Forelimb muscle (tissue), 1 donor: ENCODE data around the gene CETP. TPM values are rescaled to one million over a fixed set of nuclear protein-coding genes. Genes with fewer than 3 reads are reported as not detected.
"Not testable (repeated sequence)": the region's sequence is repeated elsewhere in the genome, so short reads cannot be mapped to it uniquely, and the experiment has no call there.

Experiments used
- DNase-seq: peaks from one replicate; pipeline ENCODE4 v3.0.0-alpha.2; 2013; ENCODE audit warnings: low read depth
- polyA plus RNA-seq: library from polyadenylated mRNA; unstranded; fragments of 120-200 nt; gene quantifications from one replicate; pipeline ENCODE4 v1.2.1, GENCODE V29; 2013; ENCODE audit not compliant: insufficient read length

The CETP gene
- polyA plus RNA-seq, 1 donor: 5.3 TPM

- DNase-seq: not testable (repeated sequence)
Observed at GRCh38 chr16:56934599-56935145, 27.1 kb upstream of the CETP start.

GRCh38 chr16:56935201-56935600, 26.5 kb upstream of the CETP start:
- no peak for DNase-seq

- DNase-seq: no peak
Observed at GRCh38 chr16:56936491-56936890, 25.3 kb upstream of the CETP start.

GRCh38 chr16:56936950-56937349, 24.8 kb upstream of the CETP start:
- DNase-seq: no peak

- no peak for DNase-seq
Observed at GRCh38 chr16:56938664-56939513, 22.9 kb upstream of the CETP start.

DNA sequence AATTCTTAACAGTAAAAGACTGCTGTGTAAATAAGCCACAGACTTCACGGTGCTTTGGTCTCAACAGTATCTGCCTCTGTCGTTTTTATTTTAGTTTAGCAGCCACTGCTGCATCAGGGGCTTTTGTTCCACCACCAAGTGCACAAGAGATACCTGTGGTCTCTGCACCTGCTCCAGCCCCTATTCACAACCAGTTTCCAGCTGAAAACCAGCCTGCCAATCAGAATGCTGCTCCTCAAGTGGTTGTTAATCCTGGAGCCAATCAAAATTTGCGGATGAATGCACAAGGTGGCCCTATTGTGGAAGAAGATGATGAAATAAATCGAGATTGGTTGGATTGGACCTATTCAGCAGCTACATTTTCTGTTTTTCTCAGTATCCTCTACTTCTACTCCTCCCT, 21.9 kb upstream of the CETP start:
- DNase-seq: no peak

DNA sequence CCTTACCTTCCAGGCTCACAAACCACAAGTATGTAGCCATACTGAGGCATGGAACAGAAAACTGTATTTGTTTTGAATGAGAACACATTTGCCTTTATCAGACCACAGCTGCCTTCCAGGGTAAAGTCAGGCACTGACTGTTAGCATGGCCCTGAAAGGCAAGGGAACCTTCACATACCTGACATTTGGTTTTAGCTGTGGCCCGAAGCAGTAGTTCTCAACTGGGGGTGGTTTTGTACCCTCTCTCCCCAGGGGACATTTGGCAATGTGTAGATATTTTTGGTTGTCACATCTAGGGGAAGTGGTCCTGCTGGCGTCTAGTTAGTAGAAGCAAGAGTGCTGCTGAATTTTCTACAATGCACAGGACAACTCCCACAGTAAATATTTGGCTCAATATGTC, 20.7 kb upstream of the CETP start:
- DNase-seq: no peak

GRCh38 chr16:56941856-56942331, 19.9 kb upstream of the CETP start:
- DNase-seq: no peak

DNA sequence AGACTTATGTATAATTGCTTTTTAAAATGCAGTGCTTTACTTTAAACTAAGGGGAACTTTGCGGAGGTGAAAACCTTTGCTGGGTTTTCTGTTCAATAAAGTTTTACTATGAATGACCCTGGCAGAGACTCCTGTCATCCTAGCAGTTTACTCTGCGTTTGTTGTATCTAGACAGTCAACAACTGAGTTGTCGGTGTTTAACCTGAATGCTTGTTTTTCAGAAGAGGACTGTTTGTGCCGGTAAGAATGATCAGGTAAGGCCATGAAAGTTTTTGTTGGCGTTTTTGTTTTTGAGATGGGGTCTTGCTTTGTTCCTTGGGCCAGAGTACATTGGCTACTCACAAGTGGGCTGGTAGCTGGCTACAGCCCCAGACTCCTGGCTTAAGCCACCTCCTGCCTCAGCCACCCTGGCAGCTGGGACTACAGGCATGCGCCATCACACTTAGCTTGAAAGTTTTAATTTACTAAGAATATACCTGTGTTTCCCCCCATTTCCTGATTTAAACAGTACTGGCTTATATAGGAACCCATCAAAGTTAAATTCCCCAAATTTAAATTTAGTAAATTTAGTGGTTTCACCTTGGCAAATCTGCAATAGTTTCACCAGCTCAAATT, 17.9 kb upstream of the CETP start:
- no peak for DNase-seq

DNA sequence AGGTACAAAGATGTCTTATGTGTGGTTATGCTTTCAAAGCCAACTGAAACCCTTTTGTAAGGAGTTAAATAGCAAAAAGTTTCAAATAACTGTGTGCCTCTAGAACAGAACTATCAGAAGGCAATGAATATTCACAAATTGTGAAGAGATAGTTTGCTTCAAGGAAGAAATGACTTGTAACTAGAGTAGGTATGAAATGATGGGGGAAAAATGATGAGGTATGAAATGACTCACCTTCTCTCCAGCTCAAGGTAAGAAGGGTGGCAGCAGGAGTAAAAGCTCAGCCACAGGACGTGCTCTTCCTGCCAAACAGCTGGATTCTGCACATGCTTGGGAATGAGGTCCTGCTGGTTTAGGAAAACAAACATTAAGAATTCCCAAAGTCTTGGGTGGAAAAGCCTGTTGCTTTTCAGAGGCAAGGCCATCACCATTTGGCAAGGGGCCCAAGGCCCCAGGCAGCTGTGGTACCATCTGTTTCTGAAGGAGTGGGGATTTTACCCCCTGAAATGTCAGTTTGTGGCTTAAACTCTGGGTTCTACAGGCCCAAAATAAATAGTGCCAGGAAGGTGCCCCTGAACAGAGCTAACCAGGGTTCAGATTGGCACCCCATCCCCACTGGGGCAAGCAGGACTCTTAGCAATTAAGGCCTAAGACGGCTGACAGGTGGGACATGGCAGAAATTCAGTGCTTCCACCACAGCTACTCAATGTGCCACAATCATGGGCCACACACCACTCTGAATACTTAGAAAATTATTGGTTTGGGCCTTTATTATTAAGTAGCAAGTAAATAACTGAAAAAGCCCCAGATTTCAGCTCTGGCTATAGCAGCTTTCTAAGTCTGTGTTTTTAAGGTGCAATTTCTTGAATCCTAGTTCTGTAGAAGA, 16.6 kb upstream of the CETP start:
- no peak for DNase-seq

DNA sequence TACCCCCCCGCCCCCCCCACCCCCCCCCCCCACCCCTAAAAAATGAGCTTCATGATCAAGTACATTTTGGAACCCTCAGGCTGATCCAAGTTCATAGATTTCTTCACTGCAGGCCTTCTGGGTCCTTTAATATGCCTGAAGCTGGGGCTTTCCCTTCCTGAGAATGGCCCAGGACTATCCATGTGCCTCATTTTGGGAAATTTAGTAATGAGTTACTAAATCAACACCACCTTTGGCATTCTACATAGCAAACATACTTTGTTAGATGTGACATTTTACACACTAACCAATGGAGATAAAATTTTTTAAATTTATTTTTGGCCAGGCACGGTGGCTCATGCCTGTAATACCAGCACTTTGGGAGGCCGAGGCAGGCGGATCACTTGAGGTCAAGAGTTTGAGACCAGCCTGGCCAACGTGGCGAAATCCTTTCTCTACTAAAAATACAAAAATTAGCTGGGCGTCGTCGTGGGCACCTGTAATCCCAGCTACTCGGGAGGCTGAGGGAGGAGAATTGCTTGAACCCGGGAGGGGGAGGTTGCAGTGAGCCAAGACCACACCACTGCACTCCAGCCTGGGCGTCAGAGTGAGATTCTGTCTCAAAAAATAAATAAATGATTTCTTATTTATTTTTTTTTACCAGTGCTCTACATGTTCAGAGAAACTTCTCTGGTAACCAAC, 15.8 kb upstream of the CETP start:
- DNase-seq: no peak

DNA sequence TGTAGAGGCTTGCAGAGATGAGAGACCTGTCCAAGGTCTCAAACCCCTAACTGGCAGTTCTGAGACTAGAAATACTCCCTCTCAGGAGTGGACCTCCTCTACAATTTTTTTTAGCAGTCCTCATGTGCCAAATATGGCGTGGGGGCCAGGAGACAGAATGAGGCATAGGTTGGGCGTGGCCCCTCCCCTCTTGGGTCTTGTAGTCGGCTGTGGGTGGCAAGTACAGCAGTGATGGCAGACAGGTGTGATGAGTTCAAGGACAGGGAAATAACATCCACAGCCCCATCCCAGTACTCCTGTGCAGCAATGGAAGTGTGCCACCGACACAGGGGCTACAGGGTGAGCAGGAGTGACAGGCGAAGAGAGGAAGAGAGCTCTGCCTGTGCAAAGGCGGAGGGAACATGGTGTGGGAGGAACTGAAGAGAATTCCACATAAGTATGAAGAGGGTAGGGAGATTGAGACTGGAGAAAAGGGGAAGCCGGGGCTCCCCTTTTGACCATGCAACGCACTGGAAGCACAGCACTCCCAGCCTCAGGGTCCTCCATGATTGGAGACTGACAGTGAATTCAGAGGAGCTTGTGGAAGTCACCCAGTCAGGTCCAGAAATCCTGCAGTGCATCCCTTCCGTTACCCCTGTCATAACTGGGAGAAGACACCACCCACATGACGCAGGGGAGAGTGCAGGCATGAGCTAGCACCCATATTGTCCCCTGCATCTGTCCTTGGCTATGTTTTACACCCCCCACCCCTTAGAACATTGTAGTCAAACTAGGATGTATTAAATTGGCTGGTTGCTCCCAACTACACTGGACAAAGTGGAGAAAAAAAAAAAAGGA, 14.8 kb upstream of the CETP start:
- DNase-seq: no peak

DNA sequence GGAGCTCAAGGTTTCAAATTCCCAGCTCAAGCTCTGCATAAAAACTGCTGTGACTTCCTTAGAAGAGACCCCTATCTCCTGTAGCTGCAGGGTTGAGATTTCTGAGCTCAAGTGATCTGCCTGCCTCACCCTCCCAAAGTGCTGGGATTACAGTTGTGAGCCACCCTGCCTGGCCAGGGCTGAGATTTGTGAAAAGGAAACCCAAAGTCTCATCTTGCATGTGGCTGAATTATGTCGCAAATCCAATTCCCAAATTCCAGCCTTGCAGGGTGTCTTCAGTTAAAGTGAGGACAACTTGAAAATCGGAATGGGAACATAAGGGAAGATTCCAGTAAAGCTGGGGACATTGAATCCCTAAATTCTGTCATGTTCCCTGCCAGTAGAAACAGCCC, 14.2 kb upstream of the CETP start:
- DNase-seq: no peak

DNA sequence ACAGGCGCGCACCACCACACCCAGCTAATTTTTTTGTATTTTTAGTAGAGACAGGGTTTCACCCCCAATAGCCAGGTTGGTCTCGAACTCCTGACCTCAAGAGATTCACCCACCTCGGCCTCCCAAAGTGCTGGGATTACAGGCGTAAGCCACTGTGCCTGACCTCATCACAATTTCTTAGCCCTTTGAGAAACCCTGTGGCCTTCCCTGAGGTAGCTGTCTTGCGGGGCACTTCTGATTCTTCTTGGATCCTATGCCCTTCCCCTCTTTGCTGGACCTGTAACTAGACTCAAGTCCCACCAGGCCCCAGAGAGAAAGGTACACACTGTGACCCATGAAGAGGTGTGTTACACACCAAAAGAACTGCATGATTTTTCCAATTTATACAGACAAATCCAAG, 13.5 kb upstream of the CETP start:
- no peak for DNase-seq

DNA sequence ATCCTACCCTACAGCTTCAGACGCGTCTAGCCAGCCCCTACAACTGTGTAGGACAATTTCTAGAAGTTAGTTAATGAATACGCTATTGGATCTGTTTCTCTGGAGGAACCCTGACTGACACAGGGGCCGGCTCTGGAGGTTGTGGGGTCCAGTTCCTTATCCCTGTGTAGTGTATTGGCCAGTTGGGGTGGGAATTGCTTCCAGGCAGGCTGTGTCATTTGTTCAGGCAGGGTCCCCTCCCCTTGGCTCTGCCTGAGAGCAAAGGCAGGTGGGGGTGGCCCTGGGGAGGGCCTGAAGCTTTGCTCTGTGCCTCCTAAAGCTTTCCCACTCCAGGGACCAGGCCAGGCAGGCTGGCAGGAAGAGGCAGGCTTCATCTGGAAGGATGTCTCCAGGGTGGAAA, 11.7 kb upstream of the CETP start:
- no peak for DNase-seq

GRCh38 chr16:56950455-56950854, 11.3 kb upstream of the CETP start:
- no peak for DNase-seq

- no peak for DNase-seq
Observed at GRCh38 chr16:56950881-56951771, 10.6 kb upstream of the CETP start.

DNA sequence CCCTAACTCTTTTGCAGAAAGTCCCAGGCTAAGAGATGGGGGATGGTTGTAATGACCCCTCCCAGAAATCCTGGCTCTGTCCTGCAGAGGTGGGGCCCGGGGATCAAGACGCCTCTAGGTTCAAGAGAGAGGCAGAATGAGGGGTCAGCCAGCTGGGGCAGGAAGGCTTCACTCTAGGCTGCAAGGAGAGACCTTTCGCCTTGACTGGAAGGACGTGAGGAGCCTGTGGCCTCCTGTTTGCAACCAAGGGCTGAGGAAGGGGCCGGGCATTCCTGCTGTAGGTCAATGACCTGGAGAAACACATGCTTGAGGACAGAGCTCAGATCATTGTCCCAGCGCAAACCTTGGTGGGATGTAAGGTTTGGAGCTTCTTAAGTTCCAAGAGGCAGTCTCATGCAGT, 8.7 kb upstream of the CETP start:
- DNase-seq: no peak

DNA sequence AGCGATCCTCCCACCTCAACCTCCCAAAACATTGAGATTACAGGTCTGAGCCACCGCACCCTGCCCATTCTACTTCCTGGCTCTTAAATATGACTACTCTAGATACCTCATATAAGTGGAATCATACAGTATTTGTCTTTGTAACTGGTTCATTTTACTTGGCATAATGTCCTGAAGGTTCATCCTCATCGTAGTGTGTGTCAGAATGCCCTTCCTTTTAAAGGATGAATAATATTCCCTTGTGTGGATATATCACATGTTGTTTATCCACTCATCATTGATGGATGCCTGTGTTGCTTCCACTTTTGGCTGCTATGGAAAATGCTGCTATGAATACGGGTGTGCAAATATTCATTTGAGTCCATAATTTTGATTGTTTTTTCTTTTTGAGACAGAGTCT, 5.7 kb upstream of the CETP start:
- DNase-seq: no peak

DNA sequence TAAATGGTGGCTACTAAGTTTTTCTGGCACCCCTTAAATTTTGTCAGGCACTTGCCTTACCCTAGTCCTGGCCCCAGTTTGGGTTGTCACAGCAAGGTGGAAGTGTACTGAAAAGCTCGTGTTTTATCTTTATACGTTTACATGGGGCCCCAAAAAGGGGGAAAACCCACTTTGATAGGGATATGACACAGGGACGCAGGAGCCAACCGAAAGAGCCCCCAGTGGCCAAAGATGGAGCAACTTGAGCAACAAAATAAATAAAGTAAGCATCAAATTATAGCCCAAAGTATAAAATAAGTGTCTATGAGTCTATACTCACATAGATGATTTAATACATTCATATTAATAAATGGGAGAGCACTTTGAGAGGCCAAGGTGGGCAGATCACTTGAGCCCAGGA, 5.0 kb upstream of the CETP start:
- no peak for DNase-seq
